ENCODE results near the gene ZDHHC14.

The ZDHHC14 gene

DNA sequence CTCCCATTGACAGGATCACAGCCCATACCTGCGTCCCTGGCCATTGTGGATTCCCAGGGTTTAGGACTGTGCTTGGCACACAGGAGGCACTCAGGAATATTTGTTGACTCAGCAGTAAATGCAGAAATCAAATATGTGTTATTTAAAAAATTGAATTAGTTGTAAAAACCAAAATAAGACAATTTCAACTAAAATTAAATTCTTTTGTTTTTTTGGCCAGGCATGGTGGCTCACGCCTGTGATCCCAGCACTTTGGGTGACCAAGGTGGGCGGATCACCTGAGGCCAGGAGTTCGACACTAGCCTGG lies 85.3 kb downstream of the ZDHHC14 start:
- no peak for TF ChIP-seq GATA1 (IDR thresholded peaks at IDR 0.05; ENCODE audit: low read depth, low read length)
- no peak for TF ChIP-seq POLR2A (IDR thresholded peaks at IDR 0.05; ENCODE audit: low read length)
- no peak for DNase-seq

DNA sequence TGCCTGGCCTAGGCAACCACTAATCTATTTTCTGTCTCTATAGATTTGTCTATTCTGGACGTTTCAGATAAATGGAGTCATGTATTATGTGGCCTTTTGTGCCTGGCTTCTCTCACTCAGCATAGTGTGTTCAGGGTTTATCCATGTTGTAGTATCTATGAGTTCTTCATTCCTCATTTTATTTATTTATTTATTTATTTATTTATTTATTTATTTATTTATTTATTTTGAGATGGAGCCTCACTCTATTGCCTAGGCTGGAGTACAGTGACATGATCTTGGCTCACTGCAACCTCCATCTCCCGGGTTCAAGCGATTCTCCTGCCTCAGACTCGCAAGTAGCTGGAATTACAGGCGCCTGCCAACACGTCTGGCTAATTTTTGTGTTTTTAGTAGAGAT lies 86.3 kb downstream of the ZDHHC14 start:
- peak in 1 of 2 experiments; percentile 32 for DNase-seq

DNA sequence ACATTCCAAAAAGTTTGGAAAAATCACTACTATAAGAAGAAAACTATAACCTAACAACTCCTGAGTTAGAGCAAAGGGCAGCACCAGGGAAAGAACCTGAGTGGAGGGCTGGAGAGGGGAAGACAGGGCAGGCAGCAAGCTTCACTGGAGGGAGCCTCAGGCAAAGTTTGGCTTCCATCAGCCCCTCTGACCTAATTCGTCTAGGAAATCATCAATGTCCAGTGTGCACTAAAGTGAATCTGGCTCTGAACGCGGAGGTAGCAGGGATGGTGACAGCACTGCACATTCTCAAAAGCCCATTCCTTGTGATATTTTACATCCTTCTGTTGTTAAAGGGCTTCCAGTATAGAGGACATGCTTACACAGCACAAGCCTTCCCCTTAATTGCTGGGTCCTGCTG lies 87.1 kb downstream of the ZDHHC14 start:
- TF ChIP-seq POLR2A (IDR thresholded peaks at IDR 0.05; ENCODE audit: low read length) (no peak), GATA1 (IDR thresholded peaks at IDR 0.05; ENCODE audit: low read depth, low read length) (no peak)
- peak in 1 of 2 experiments; percentile 16 for DNase-seq

- TF ChIP-seq GATA1 (IDR thresholded peaks at IDR 0.05; ENCODE audit: low read depth, low read length) (no peak), POLR2A (IDR thresholded peaks at IDR 0.05; ENCODE audit: low read length) (no peak)
These were observed 87.6 kb downstream of the ZDHHC14 start for GRCh38 chr6:157468574-157468973.

DNA sequence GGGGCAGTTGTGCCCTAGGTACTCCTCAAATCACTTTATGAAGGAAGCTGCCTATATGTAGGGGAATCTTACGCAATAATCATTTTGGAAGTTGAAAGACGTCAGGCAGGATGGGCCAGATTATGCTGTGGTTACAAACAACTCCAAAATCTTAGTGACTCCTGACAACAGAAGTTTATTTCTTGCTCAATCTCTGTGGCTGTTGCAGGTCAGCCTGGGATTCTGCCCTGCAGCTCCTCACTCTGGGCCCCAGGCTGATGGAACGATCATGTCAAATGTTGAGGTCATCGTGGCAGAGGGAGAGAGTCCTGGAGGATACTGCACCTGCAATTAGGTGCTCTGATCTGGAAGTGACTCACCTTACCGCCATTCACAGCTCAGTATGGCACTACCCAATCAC lies 88.4 kb downstream of the ZDHHC14 start:
- no peak for DNase-seq
- no peak for TF ChIP-seq POLR2A (IDR thresholded peaks at IDR 0.05; ENCODE audit: low read length)

More at GRCh38 chr6:157468574-157468973, 87.6 kb downstream of the ZDHHC14 start:
- DNase-seq = no peak

GRCh38 chr6:157471077-157471686 lies 90.2 kb downstream of the ZDHHC14 start:
- no peak for DNase-seq
- TF ChIP-seq GATA1 (IDR thresholded peaks at IDR 0.05; ENCODE audit: low read depth, low read length) (no peak), POLR2A (IDR thresholded peaks at IDR 0.05; ENCODE audit: low read length) (no peak)

DNA sequence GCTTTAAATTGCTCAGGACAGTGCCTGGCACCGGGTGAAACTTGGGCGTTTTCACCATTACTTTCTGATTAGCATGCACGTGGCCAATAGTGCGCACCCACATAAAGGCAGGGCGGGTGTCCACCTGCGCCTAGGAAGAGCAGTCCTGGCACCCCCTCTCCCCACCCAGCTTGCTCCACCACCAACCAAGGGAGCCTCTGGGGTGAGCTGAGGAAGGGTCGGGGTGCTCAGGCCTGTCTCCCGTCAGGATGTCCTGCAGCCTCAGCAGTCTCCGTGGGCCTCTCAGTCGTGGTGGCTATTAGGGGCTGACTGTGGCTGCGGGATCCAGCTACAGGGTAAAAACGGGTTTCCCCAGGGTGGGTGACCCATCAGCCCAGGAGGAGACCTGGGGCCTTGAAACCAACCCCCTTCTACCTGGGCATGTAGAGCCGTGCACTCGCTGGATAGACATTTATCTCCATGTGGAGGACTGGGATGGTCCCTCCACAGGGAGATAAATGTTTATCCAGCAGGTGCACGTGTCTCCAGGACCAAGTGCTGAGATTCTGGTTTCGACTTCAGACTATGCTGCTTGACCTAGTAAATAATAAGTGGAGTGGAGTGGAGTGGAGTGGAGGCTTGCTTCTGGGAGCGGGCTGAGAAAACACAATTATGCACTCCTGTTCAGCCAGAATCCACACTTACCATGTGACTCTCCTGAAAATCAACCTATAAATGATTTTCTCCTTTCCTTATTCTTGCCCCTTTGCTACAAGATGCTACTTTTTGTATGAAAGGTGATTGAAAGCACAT lies 91.1 kb downstream of the ZDHHC14 start:
- no peak for DNase-seq
- TF ChIP-seq GATA1 (IDR thresholded peaks at IDR 0.05; ENCODE audit: low read depth, low read length) (no peak), POLR2A (IDR thresholded peaks at IDR 0.05; ENCODE audit: low read length) (no peak)

DNA sequence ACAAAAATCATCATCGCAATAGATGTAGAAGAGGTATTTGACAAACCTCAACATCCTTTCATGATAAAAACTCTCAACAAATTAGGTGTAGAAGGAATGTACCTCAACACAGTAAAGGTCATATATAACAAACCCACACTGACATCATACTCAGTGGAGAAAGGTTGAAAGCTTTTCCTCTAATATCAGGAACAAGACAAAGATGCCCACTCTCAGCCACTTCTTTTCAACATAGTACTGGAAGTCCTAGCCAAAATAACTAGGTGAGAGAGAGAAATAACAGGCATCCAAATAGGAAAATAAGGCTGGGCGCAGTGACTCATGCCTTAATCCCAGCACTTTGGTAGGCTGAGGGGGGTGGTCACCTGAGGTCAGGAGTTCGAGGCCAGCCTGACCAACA lies 95.8 kb downstream of the ZDHHC14 start:
- DNase-seq = no peak
- TF ChIP-seq GATA1 (IDR thresholded peaks at IDR 0.05; ENCODE audit: low read depth, low read length) (no peak), POLR2A (IDR thresholded peaks at IDR 0.05; ENCODE audit: low read length) (no peak)

DNA sequence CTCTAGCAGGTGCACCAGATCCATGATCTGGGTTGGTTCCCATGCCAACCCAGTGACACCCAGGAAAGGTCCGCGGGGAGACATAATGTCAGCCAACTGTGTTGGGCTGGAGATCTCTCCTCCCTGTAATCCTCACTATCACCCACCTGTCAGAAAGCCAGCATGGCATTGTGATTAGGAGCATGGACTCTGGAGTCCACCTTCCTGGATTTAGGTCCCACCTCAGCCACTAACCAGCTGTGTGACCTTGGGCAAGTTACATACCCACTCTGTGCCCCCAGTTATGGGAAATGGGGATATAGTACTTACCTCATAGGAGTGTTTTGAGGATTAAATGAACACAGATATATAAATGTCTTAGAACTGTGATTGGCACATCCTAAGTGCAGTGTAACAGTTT lies 97.9 kb downstream of the ZDHHC14 start:
- no peak for DNase-seq
- no peak for TF ChIP-seq GATA1 (IDR thresholded peaks at IDR 0.05; ENCODE audit: low read depth, low read length)

- no peak for TF ChIP-seq POLR2A (IDR thresholded peaks at IDR 0.05; ENCODE audit: low read length)
- TF ChIP-seq GATA1 (IDR thresholded peaks at IDR 0.05; ENCODE audit: low read depth, low read length) = no peak
- DNase-seq = no peak
These were observed 98.7 kb downstream of the ZDHHC14 start for GRCh38 chr6:157479464-157480303.

GRCh38 chr6:157481189-157481864 lies 100.3 kb downstream of the ZDHHC14 start:
- TF ChIP-seq POLR2A (IDR thresholded peaks at IDR 0.05; ENCODE audit: low read length) (no peak), GATA1 (IDR thresholded peaks at IDR 0.05; ENCODE audit: low read depth, low read length) (no peak)
- no peak for DNase-seq

DNA sequence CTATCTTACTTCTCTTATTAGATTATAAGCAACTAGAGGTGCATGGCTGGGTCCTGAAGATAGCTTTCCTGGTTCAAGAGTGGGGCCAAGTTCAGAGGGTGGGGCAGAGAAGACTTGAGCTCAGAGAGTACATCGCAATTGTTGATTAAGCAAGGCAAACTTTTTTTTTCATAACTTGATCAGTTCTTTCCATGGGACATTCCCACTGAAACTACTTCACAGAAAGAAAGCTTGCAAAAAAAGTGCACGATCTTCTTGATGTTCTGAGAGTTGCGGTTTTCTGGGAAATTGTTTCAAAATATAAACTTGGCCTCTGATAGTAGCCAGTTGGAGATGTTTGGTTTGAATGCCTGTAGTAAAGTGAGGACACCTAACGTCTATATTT lies 100.9 kb downstream of the ZDHHC14 start:
- TF ChIP-seq GATA1 (IDR thresholded peaks at IDR 0.05; ENCODE audit: low read depth, low read length) = no peak
- no peak for TF ChIP-seq POLR2A (IDR thresholded peaks at IDR 0.05; ENCODE audit: low read length)
- DNase-seq = peak in 1 of 2 experiments; percentile 13

DNA sequence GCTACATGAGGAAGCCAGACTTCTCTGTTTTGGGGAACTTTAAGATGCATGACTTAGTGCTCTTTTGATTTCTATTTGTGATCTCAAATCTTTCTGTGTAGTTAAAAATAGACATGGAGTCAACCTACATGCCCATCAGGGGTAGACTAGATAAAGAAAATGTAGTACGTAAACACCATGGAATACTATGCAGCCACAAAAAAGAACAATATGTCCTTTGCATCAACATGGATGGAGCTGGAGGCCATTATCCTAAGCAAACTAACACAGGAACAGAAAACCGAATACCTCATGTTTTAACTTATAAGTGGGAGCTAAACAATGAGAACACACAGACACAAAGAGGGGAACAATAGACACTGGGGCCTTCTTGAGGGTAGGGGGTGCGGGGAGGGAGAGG lies 102.8 kb downstream of the ZDHHC14 start:
- DNase-seq = no peak
- no peak for TF ChIP-seq POLR2A (IDR thresholded peaks at IDR 0.05; ENCODE audit: low read length)
- TF ChIP-seq GATA1 (IDR thresholded peaks at IDR 0.05; ENCODE audit: low read depth, low read length) = no peak

DNA sequence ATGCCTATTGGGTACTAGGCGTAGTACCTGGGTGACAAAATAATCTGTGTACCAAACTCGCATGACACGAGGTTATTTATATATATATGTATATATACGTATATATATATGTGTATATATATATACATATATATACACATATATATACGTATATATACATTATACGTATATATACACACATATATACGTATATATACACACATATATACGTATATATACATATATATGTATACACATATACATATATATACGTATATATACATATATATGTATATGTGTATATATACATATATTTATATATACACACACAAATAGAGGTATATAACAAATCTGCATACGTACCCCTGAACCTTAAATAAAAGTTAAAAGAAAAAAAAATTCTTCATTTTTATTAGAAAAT lies 103.2 kb downstream of the ZDHHC14 start:
- DNase-seq = no peak
- no peak for TF ChIP-seq POLR2A (IDR thresholded peaks at IDR 0.05; ENCODE audit: low read length)
- no peak for TF ChIP-seq GATA1 (IDR thresholded peaks at IDR 0.05; ENCODE audit: low read depth, low read length)
